Mesendoderm (in vitro differentiated cells): ENCODE data around the gene BRAF.
A peak's percentile ranks its signal among the peaks of the same experiment; 100 is the strongest.

Source experiments
- DNase-seq: peaks from one replicate; pipeline ENCODE4 v3.0.0; 2013
- H2AK5ac ChIP-seq: 2 replicates; pipeline ENCODE4 v1.6.1; 2013; ENCODE audit warnings: low read length, inconsistent platforms
- H2BK120ac ChIP-seq: 2 replicates; pipeline ENCODE4 v1.6.1; 2013; ENCODE audit warnings: low read depth, mild to moderate bottlenecking, low read length, moderate library complexity, mixed read lengths
- H2BK15ac ChIP-seq: replicated peaks from 2 replicates; pipeline ENCODE4 v1.6.1; 2013; ENCODE audit warnings: low read depth, mild to moderate bottlenecking, moderate library complexity
- H2BK5ac ChIP-seq: 2 replicates; pipeline ENCODE4 v1.6.1; 2013; ENCODE audit warnings: low read length, inconsistent platforms
- H3K18ac ChIP-seq: 2 replicates; pipeline ENCODE4 v1.6.1; 2013; ENCODE audit warnings: mild to moderate bottlenecking, low read length, mixed read lengths
- H3K23ac ChIP-seq: one replicate; pipeline ENCODE4 v1.6.1; 2013; ENCODE audit warnings: low read length
- H3K27ac ChIP-seq: 2 replicates; pipeline ENCODE4 v1.5.1; 2013; ENCODE audit warnings: low read depth, mild to moderate bottlenecking, inconsistent platforms, low read length, moderate library complexity
- H3K27me3 ChIP-seq: 2 replicates; pipeline ENCODE4 v1.6.1; 2013; ENCODE audit warnings: low read length, control low read depth, mild to moderate bottlenecking, inconsistent platforms; ENCODE audit not compliant: insufficient read depth, poor library complexity
- H3K36me3 ChIP-seq: 2 replicates; pipeline ENCODE4 v1.6.1; 2013; ENCODE audit warnings: low read length, inconsistent platforms; ENCODE audit not compliant: control insufficient read depth, insufficient read depth
- H3K4ac ChIP-seq: one replicate; pipeline ENCODE4 v1.6.1; 2013; ENCODE audit warnings: low read depth, mild to moderate bottlenecking, low read length, moderate library complexity
- H3K4me1 ChIP-seq: 2 replicates; pipeline ENCODE4 v1.6.1; 2013; ENCODE audit warnings: low read depth, low read length, inconsistent platforms; ENCODE audit not compliant: control insufficient read depth
- H3K4me2 ChIP-seq: 2 replicates; pipeline ENCODE4 v1.6.1; 2013; ENCODE audit warnings: low read length
- H3K4me3 ChIP-seq: 2 replicates; pipeline ENCODE4 v1.5.1; 2013; ENCODE audit warnings: mild to moderate bottlenecking, low read length
- H3K56ac ChIP-seq: one replicate; pipeline ENCODE4 v1.6.1; 2013; ENCODE audit warnings: low read length
- H3K79me1 ChIP-seq: 2 replicates; pipeline ENCODE4 v1.6.1; 2013; ENCODE audit warnings: low read length, inconsistent platforms
- H3K79me2 ChIP-seq: 2 replicates; pipeline ENCODE4 v1.6.1; 2013; ENCODE audit warnings: mild to moderate bottlenecking, low read length; ENCODE audit not compliant: control insufficient read depth, insufficient read depth
- H3K9ac ChIP-seq: 2 replicates; pipeline ENCODE4 v1.6.1; 2013; ENCODE audit warnings: low read length, inconsistent platforms
- H4K5ac ChIP-seq: one replicate; pipeline ENCODE4 v1.6.1; 2013; ENCODE audit warnings: low read length
- H4K8ac ChIP-seq: one replicate; pipeline ENCODE4 v1.6.1; 2013; ENCODE audit warnings: low read depth, mild to moderate bottlenecking, control low read depth, low read length, moderate library complexity
- WGBS: extraction: QIAGEN DNeasy Blood & Tissue Kit; methylation state at CpG from one replicate; pipeline ENCODE4 v1.1.7; 2013; ENCODE audit warnings: low lambda C conversion rate, missing lambda C conversion rate; ENCODE audit not compliant: insufficient coverage; ENCODE audit errors: extremely low coverage; 5-methylcytosine and 5-hydroxymethylcytosine counted together

Gene BRAF

GRCh38 chr7:140686921-140687320 is 237.8 kb downstream of the BRAF start:
- WGBS = no CpG with 5 or more reads among the region's 11 CpGs
- no peaks in the 10 kb centered on the region for H3K36me3 ChIP-seq
- no peak overlapping the region for H4K5ac ChIP-seq
- no peak overlapping the region for H3K18ac ChIP-seq
- H3K27me3 ChIP-seq = no peaks in the 10 kb centered on the region
- H3K79me1 ChIP-seq = no peaks in the 10 kb centered on the region
- H3K4me3 ChIP-seq = no peak overlapping the region
- no peak overlapping the region for H2BK15ac ChIP-seq
- H2AK5ac ChIP-seq = no peak overlapping the region
- no peak overlapping the region for H3K4ac ChIP-seq
- H3K4me2 ChIP-seq = no peak overlapping the region
- H2BK5ac ChIP-seq = no peak overlapping the region
- no peak overlapping the region for H3K23ac ChIP-seq
- no peaks in the 10 kb centered on the region for H3K79me2 ChIP-seq
- no peak overlapping the region for H2BK120ac ChIP-seq
- H3K4me1 ChIP-seq = no peaks in the 10 kb centered on the region
- H4K8ac ChIP-seq = no peak overlapping the region
- no peak overlapping the region for H3K56ac ChIP-seq
- H3K9ac ChIP-seq = no peak overlapping the region
- H3K27ac ChIP-seq = no peak overlapping the region
- no peak for DNase-seq

DNA sequence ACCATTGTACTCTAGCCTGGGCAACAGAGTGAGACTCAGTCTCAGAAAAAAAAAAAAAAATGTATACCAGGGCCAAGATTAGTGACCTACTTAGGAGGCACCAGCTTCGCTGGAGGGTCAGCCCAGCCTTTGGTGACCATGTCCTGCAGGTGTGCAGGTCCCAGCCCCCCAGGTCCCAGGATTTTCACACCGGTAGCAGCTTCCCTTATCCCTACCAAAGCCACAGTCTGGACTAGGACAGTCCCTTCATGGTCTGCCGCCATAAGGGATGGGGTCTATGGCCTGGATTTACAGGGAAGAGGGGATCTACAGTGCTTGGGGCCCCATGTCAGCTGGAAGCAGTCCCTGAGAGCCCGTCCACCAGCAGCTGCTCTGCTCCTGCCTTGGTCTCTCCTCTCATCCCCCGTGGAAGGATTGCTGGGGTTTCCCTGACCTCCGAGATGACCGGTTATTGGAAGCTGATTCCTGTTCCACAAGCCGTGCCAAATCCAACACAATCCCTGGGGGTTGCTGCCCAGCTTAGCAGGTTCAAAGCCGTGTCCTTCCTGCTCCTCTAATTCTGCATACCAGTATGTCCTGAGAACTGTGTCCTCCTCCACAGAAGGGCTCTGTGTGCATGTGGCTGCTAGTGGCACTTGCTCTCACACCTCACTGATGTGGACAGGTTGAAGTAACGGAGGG is 239.2 kb downstream of the BRAF start:
- H3K4me1 ChIP-seq = no peaks in the 10 kb centered on the region
- no CpG with 5 or more reads among the region's 10 CpGs for WGBS
- H2BK5ac ChIP-seq = no peak overlapping the region
- H2AK5ac ChIP-seq = no peak overlapping the region
- no peaks in the 10 kb centered on the region for H3K79me1 ChIP-seq
- H3K9ac ChIP-seq = no peak overlapping the region
- no peak overlapping the region for H3K56ac ChIP-seq
- H3K4me2 ChIP-seq = no peak overlapping the region
- no peaks in the 10 kb centered on the region for H3K27me3 ChIP-seq
- H4K8ac ChIP-seq = no peak overlapping the region
- DNase-seq = no peak
- no peak overlapping the region for H3K4me3 ChIP-seq
- H3K79me2 ChIP-seq = no peaks in the 10 kb centered on the region
- H3K27ac ChIP-seq = no peak overlapping the region
- H2BK15ac ChIP-seq = no peak overlapping the region
- no peak overlapping the region for H3K23ac ChIP-seq
- H3K18ac ChIP-seq = no peak overlapping the region
- no peaks in the 10 kb centered on the region for H3K36me3 ChIP-seq
- H2BK120ac ChIP-seq = no peak overlapping the region
- no peak overlapping the region for H4K5ac ChIP-seq
- H3K4ac ChIP-seq = no peak overlapping the region

DNA sequence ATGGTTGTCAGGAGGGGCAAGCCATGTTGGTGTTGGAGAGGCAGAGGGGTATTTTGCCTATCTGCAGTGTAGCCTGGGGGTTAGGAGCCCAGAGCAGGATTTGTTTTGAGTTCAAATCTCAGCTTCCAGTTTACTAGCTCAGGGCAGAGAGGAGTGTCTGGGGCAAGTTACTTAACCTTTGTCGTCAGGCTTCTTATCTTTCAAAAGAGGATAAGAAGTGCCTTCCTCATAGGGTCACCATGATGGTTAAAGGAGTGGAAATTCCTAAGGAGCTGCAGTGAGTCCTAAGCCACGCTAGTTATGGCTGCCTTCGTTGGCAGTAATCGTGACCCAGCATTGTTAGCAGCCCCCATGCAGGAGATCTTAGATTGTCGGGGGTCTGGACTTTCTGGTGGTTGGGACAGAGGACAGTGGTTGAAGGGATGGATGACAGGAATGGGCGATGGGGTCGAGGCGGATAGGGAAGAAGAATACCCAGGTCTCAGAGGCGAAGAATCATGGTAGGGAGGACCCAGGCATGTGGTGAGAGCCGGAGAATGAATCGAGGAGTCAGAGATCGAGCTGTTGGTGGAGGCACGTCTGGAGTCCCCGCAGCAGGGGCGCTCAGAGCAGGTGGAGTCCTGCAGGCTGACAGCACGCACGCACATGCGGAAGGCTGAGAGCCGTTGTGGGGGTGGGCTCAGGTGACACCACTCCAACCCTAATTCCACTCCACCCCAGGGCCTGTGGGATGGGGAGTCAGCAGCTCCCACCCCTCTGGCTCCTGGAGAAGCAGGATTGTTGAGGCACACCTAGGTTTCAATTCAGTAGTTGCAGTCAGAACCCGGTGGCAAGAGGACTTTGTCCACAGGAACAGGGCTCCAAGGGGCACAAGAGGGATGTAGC is 240.4 kb downstream of the BRAF start:
- Histone ChIP-seq H2BK120ac (no peak overlapping the region), H2BK5ac (no peak overlapping the region), H3K56ac (no peak overlapping the region), H2BK15ac (no peak overlapping the region), H3K18ac (no peak overlapping the region), H3K4me2 (no peak overlapping the region), H3K27ac (no peak overlapping the region), H2AK5ac (no peak overlapping the region), H4K8ac (no peak overlapping the region), H3K27me3 (no peaks in the 10 kb centered on the region), H4K5ac (no peak overlapping the region), H3K4me1 (no peaks in the 10 kb centered on the region), H3K79me1 (no peaks in the 10 kb centered on the region), H3K9ac (no peak overlapping the region), H3K23ac (no peak overlapping the region), H3K4me3 (no peak overlapping the region), H3K36me3 (no peaks in the 10 kb centered on the region), H3K4ac (no peak overlapping the region), H3K79me2 (no peaks in the 10 kb centered on the region)
- peak; percentile 53 for DNase-seq
- no CpG with 5 or more reads among the region's 20 CpGs for WGBS

- no CpG with 5 or more reads among the region's 3 CpGs for WGBS
- no peak overlapping the region for H3K56ac ChIP-seq
- no peak for DNase-seq
- no peak overlapping the region for H3K4me3 ChIP-seq
- H3K23ac ChIP-seq = no peak overlapping the region
- no peak overlapping the region for H2BK5ac ChIP-seq
- no peaks in the 10 kb centered on the region for H3K79me2 ChIP-seq
- no peak overlapping the region for H3K27ac ChIP-seq
- no peak overlapping the region for H3K9ac ChIP-seq
- no peak overlapping the region for H2AK5ac ChIP-seq
- no peaks in the 10 kb centered on the region for H3K36me3 ChIP-seq
- no peaks in the 10 kb centered on the region for H3K79me1 ChIP-seq
- H3K4me1 ChIP-seq = no peaks in the 10 kb centered on the region
- H3K27me3 ChIP-seq = no peaks in the 10 kb centered on the region
- H3K4ac ChIP-seq = no peak overlapping the region
- H2BK120ac ChIP-seq = no peak overlapping the region
- no peak overlapping the region for H4K5ac ChIP-seq
- H2BK15ac ChIP-seq = no peak overlapping the region
- no peak overlapping the region for H3K18ac ChIP-seq
- H4K8ac ChIP-seq = no peak overlapping the region
- no peak overlapping the region for H3K4me2 ChIP-seq
These were observed 241.1 kb downstream of the BRAF start for GRCh38 chr7:140683657-140684056.

GRCh38 chr7:140681766-140682165 is 243.0 kb downstream of the BRAF start:
- Histone ChIP-seq H3K4me3 (no peak overlapping the region), H3K79me1 (no peaks in the 10 kb centered on the region), H3K18ac (no peak overlapping the region), H2AK5ac (no peak overlapping the region), H2BK120ac (no peak overlapping the region), H3K56ac (no peak overlapping the region), H4K8ac (no peak overlapping the region), H3K36me3 (no peaks in the 10 kb centered on the region), H3K4me2 (no peak overlapping the region), H3K4ac (no peak overlapping the region), H3K27ac (no peak overlapping the region), H3K79me2 (no peaks in the 10 kb centered on the region), H4K5ac (no peak overlapping the region), H2BK15ac (no peak overlapping the region), H2BK5ac (no peak overlapping the region), H3K23ac (no peak overlapping the region), H3K27me3 (no peaks in the 10 kb centered on the region), H3K4me1 (no peaks in the 10 kb centered on the region), H3K9ac (no peak overlapping the region)
- DNase-seq = no peak
- no CpG with 5 or more reads among the region's 3 CpGs for WGBS
